GM12878 (cell line): ENCODE results near the gene PDE8B. TPM values are rescaled to one million over a fixed set of nuclear protein-coding genes. Genes with fewer than 3 reads are reported as not detected.

Experiments used
- BMI1 ChIP-seq: fragments of 450-650 bp; IDR thresholded peaks from 2 replicates; pipeline ENCODE4 v1.6.1; 2016; ENCODE audit warnings: mild to moderate bottlenecking, moderate library complexity, borderline replicate concordance
- CBFB ChIP-seq: IDR thresholded peaks from 2 replicates; pipeline ENCODE4 v1.6.1; 2016; ENCODE audit warnings: antibody characterized with exemption, low read depth
- CEBPZ ChIP-seq: fragments of 150-350 bp; IDR thresholded peaks from 2 replicates; pipeline ENCODE4 v1.6.1; 2016; ENCODE audit warnings: low read depth, low read length
- E4F1 ChIP-seq: fragments of 450-650 bp; IDR thresholded peaks from 2 replicates; pipeline ENCODE4 v1.6.1; 2018; ENCODE audit warnings: borderline replicate concordance, mild to moderate bottlenecking; ENCODE audit not compliant: partially characterized antibody
- FOXK2 ChIP-seq: fragments of 450-650 bp; IDR thresholded peaks from 2 replicates; pipeline ENCODE4 v1.6.1; 2017; ENCODE audit warnings: mild to moderate bottlenecking, moderate library complexity
- HCFC1 ChIP-seq: fragments of 150-350 bp; IDR thresholded peaks from 2 replicates; pipeline ENCODE4 v1.6.1; 2014; ENCODE audit warnings: low read length
- IRF4 ChIP-seq: IDR thresholded peaks from 2 replicates; pipeline ENCODE4 v1.6.1; 2011; ENCODE audit warnings: low read depth, low read length
- MEF2B ChIP-seq: fragments of 450-650 bp; IDR thresholded peaks from 2 replicates; pipeline ENCODE4 v1.6.1; 2018; ENCODE audit warnings: mild to moderate bottlenecking, moderate library complexity; ENCODE audit not compliant: partially characterized antibody, poor library complexity, severe bottlenecking
- MLLT1 ChIP-seq: fragments of 450-650 bp; IDR thresholded peaks from 2 replicates; pipeline ENCODE4 v1.6.1; 2016; ENCODE audit warnings: mild to moderate bottlenecking
- NFXL1 ChIP-seq: fragments of 450-650 bp; IDR thresholded peaks from 2 replicates; pipeline ENCODE4 v1.6.1; 2017; ENCODE audit warnings: antibody characterized with exemption, mild to moderate bottlenecking, borderline replicate concordance
- NFYA ChIP-seq: IDR thresholded peaks from 2 replicates; pipeline ENCODE4 v1.6.1; 2011; ENCODE audit warnings: low read depth, mild to moderate bottlenecking, low read length, improper control_type of control experiment, borderline replicate concordance
- SMAD1 ChIP-seq: fragments of 450-650 bp; IDR thresholded peaks from 2 replicates; pipeline ENCODE4 v1.6.1; 2018; ENCODE audit warnings: mild to moderate bottlenecking, low read depth; ENCODE audit not compliant: partially characterized antibody
- SP1 ChIP-seq: IDR thresholded peaks from one replicate; pipeline ENCODE4 v1.6.1; 2011; ENCODE audit warnings: low read depth, low read length
- ZBTB4 ChIP-seq: fragments of 450-650 bp; formaldehyde crosslinking; IDR thresholded peaks from 2 replicates; pipeline ENCODE4 v1.4.0; 2022; ENCODE audit warnings: mild to moderate bottlenecking, moderate library complexity
- ZNF592 ChIP-seq: fragments of 450-650 bp; IDR thresholded peaks from 2 replicates; pipeline ENCODE4 v1.6.1; 2017; ENCODE audit warnings: mild to moderate bottlenecking, moderate library complexity
- polyA plus RNA-seq, 11 experiments: library from polyadenylated mRNA; depleted of rRNA in 4 of 11; unstranded in 6 of 11; stranded (reverse) in 5 of 11; fragments of >200 nt; fragmentation: Nextera tagmentation in 4 of 11; fragmentation: Illumina TruSeq in 1 of 11; extraction: Ambion mirVana in 4 of 11; extraction: Trizol in 1 of 11; gene quantifications; 1 replicate in 1 of 11; 2 replicates in 10 of 11; pipeline versions ENCODE4 v1.2.1 to v1.2.3, GENCODE V29; 2011 to 2016; ENCODE audit warnings: inconsistent platforms in 2 of 11, missing spikeins in 2 of 11, low read depth in 1 of 11
- total RNA-seq, 4 experiments: library from RNA; depleted of rRNA in 3 of 4; stranded (reverse); fragments of >200 nt in 3 of 4; fragmentation: Illumina TruSeq in 1 of 4; extraction: Trizol in 1 of 4; gene quantifications; 2 replicates each; pipeline versions ENCODE4 v1.2.1 to v1.2.3, GENCODE V29; 2013 to 2021

The PDE8B gene
- total and polyA plus RNA-seq, 10 of the 15 experiments (the other 5 are each of a cell fraction or from before 2014, with no cell fraction given), result 0.03 to 0.44 (median 0.20) TPM; not detected in 3

- no peak for TF ChIP-seq ZNF592
- TF ChIP-seq IRF4, result peak; percentile 94
- TF ChIP-seq NFXL1, result no peak
- TF ChIP-seq FOXK2, result no peak
- TF ChIP-seq ZBTB4, result no peak
- no peak for TF ChIP-seq CEBPZ
- 0 out of 2 replicates have a peak, but pooled peaks have one; percentile 32 for TF ChIP-seq CBFB
- no peak for TF ChIP-seq E4F1
- TF ChIP-seq BMI1, result peak; percentile 75; the same call in 1 of the 2 replicates
- no peak for TF ChIP-seq MEF2B
- no peak for TF ChIP-seq HCFC1
- no peak for TF ChIP-seq SP1
- no peak for TF ChIP-seq SMAD1
- 0 out of 2 replicates have a peak, but pooled peaks have one; percentile 22 for TF ChIP-seq MLLT1
- no peak for TF ChIP-seq NFYA
Observed at GRCh38 chr5:77379558-77380061, 169.1 kb downstream of the PDE8B start (continued).
